Neuronal stem cell (in vitro differentiated cells): ENCODE data around the gene ARHGAP22.

Experiments
- DNase-seq: peaks from one replicate; pipeline ENCODE4 v3.0.0-alpha.2; 2013; ENCODE audit warnings: low spot score
- H2AFZ ChIP-seq: one replicate; pipeline ENCODE4 v1.6.1; 2013; ENCODE audit warnings: mild to moderate bottlenecking, low read length, inconsistent platforms
- H2AK5ac ChIP-seq: 2 replicates; pipeline ENCODE4 v1.6.1; 2013; ENCODE audit warnings: low read depth, mild to moderate bottlenecking, inconsistent platforms, low read length, moderate library complexity, mixed read lengths
- H2BK120ac ChIP-seq: 2 replicates; pipeline ENCODE4 v1.6.1; 2013; ENCODE audit warnings: low read depth, mild to moderate bottlenecking, inconsistent platforms, low read length, moderate library complexity, mixed read lengths
- H2BK12ac ChIP-seq: one replicate; pipeline ENCODE4 v1.6.1; 2013; ENCODE audit warnings: low read length, inconsistent platforms
- H2BK15ac ChIP-seq: 2 replicates; pipeline ENCODE4 v1.6.1; 2013; ENCODE audit warnings: mild to moderate bottlenecking, low read length, inconsistent platforms, mixed read lengths
- H2BK5ac ChIP-seq: one replicate; pipeline ENCODE4 v1.6.1; 2013; ENCODE audit warnings: inconsistent platforms, mild to moderate bottlenecking, low read length, moderate library complexity
- H3K14ac ChIP-seq: one replicate; pipeline ENCODE4 v1.6.1; 2013; ENCODE audit warnings: low read length, inconsistent platforms
- H3K18ac ChIP-seq: 2 replicates; pipeline ENCODE4 v1.6.1; 2013; ENCODE audit warnings: low read length, inconsistent platforms
- H3K23ac ChIP-seq: 2 replicates; pipeline ENCODE4 v1.6.1; 2013; ENCODE audit warnings: low read depth, mild to moderate bottlenecking, mixed read lengths, low read length, inconsistent platforms; ENCODE audit not compliant: poor library complexity
- H3K27ac ChIP-seq: replicated peaks from 3 replicates; pipeline ENCODE4 v1.5.1; 2013; ENCODE audit warnings: low read length, inconsistent platforms
- H3K27me3 ChIP-seq, 3 experiments: 2 replicates each; pipeline ENCODE4 v1.6.1; 2013; ENCODE audit warnings: low read length in 3 of 3, mild to moderate bottlenecking in 2 of 3, inconsistent platforms in 1 of 3, low read depth in 1 of 3, mixed read lengths in 1 of 3, moderate library complexity in 1 of 3; ENCODE audit not compliant: control insufficient read depth in 3 of 3, insufficient read depth in 3 of 3
- H3K36me3 ChIP-seq, 2 donors: replicated peaks in 1 of 2; 2 replicates each; pipeline ENCODE4 v1.6.1; 2013; ENCODE audit warnings: low read length in 2 of 2; ENCODE audit not compliant: control insufficient read depth in 2 of 2, insufficient read depth in 2 of 2
- H3K4ac ChIP-seq: 2 replicates; pipeline ENCODE4 v1.6.1; 2013; ENCODE audit warnings: inconsistent platforms, mild to moderate bottlenecking, low read length, moderate library complexity
- H3K4me1 ChIP-seq, 2 donors: 1 replicate in 1 of 2; 2 replicates in 1 of 2; pipeline ENCODE4 v1.6.1; 2013; ENCODE audit warnings: low read length in 2 of 2, low read depth in 1 of 2; ENCODE audit not compliant: control insufficient read depth in 2 of 2, insufficient read depth in 1 of 2
- H3K4me2 ChIP-seq: one replicate; pipeline ENCODE4 v1.6.1; 2013; ENCODE audit warnings: mild to moderate bottlenecking, low read length, inconsistent platforms; ENCODE audit not compliant: insufficient read depth, poor library complexity, severe bottlenecking
- H3K4me3 ChIP-seq, 2 donors: 2 replicates each; pipeline ENCODE4 v1.5.1; 2013; ENCODE audit warnings: low read length in 2 of 2, mild to moderate bottlenecking in 2 of 2, inconsistent platforms in 1 of 2, moderate library complexity in 1 of 2
- H3K79me1 ChIP-seq: one replicate; pipeline ENCODE4 v1.6.1; 2013; ENCODE audit warnings: low read depth, mild to moderate bottlenecking, inconsistent platforms, low read length, moderate library complexity
- H3K9ac ChIP-seq: one replicate; pipeline ENCODE4 v1.6.1; 2013; ENCODE audit warnings: mild to moderate bottlenecking, low read depth, low read length, inconsistent platforms; ENCODE audit not compliant: poor library complexity
- H3K9me3 ChIP-seq, 2 donors: replicated peaks in 1 of 2; 2 replicates each; pipeline versions ENCODE3 to v1.6.1; 2013; ENCODE audit warnings: low read length in 2 of 2, mild to moderate bottlenecking in 2 of 2, inconsistent platforms in 1 of 2, low read depth in 1 of 2, mixed read lengths in 1 of 2, moderate library complexity in 1 of 2; ENCODE audit not compliant: control insufficient read depth in 2 of 2, insufficient read depth in 1 of 2
- H4K8ac ChIP-seq: one replicate; pipeline ENCODE4 v1.6.1; 2013; ENCODE audit warnings: low read depth, mild to moderate bottlenecking, inconsistent platforms, low read length, moderate library complexity
- H4K91ac ChIP-seq: one replicate; pipeline ENCODE4 v1.6.1; 2013; ENCODE audit warnings: low read length, low read depth, mild to moderate bottlenecking, inconsistent platforms; ENCODE audit not compliant: poor library complexity
- WGBS, 2 donors: extraction: QIAGEN DNeasy Blood & Tissue Kit; methylation state at CpG; one replicate each; pipeline ENCODE4 v1.1.7; 2013; ENCODE audit warnings: missing lambda C conversion rate in 2 of 2, mixed read lengths in 1 of 2; ENCODE audit not compliant: insufficient read length in 2 of 2, insufficient replicate concordance in 1 of 2; ENCODE audit errors: extremely low coverage in 2 of 2; 5-methylcytosine and 5-hydroxymethylcytosine counted together

The ARHGAP22 gene

GRCh38 chr10:48620719-48621118 is 15.8 kb upstream of the ARHGAP22 start:
- no peaks in the 10 kb centered on the region for H3K9me3 ChIP-seq
- no peak overlapping the region for H4K91ac ChIP-seq
- no peak overlapping the region for H3K4me2 ChIP-seq
- H3K9ac ChIP-seq, result no peak overlapping the region
- H3K14ac ChIP-seq, result no peak overlapping the region
- no peak overlapping the region for H4K8ac ChIP-seq
- no peak overlapping the region for H2BK15ac ChIP-seq
- no peaks in the 10 kb centered on the region for H3K79me1 ChIP-seq
- no peak overlapping the region for H3K18ac ChIP-seq
- no peak overlapping the region for H2AFZ ChIP-seq
- no peaks in the 10 kb centered on the region for H3K27me3 ChIP-seq
- no peak overlapping the region for H2BK5ac ChIP-seq
- no peak for DNase-seq
- WGBS, 2 donors, result no CpG with 5 or more reads among the region's 2 CpGs
- no peaks in the 10 kb centered on the region for H3K4me1 ChIP-seq
- H3K27ac ChIP-seq, result no peak overlapping the region
- H3K4ac ChIP-seq, result no peak overlapping the region
- no peak overlapping the region for H2BK120ac ChIP-seq
- no peaks in the 10 kb centered on the region for H3K36me3 ChIP-seq
- no peak overlapping the region for H3K4me3 ChIP-seq
- no peak overlapping the region for H2AK5ac ChIP-seq
- H2BK12ac ChIP-seq, result no peak overlapping the region
- no peak overlapping the region for H3K23ac ChIP-seq

GRCh38 chr10:48616436-48616835 is 11.6 kb upstream of the ARHGAP22 start:
- no peak overlapping the region for H2BK15ac ChIP-seq
- H2BK12ac ChIP-seq, result no peak overlapping the region
- no peak overlapping the region for H3K27ac ChIP-seq
- H3K18ac ChIP-seq, result no peak overlapping the region
- no peak overlapping the region for H3K23ac ChIP-seq
- no CpG with 5 or more reads among the region's 1 CpG for WGBS, 2 donors
- no peak overlapping the region for H4K91ac ChIP-seq
- no peak overlapping the region for H3K4me2 ChIP-seq
- no peaks in the 10 kb centered on the region for H3K79me1 ChIP-seq
- no peak overlapping the region for H3K4ac ChIP-seq
- no peak overlapping the region for H3K14ac ChIP-seq
- H3K36me3 ChIP-seq, result no peaks in the 10 kb centered on the region
- H2BK120ac ChIP-seq, result no peak overlapping the region
- no peak overlapping the region for H3K4me3 ChIP-seq
- no peak overlapping the region for H2AK5ac ChIP-seq
- no peak for DNase-seq
- H3K9me3 ChIP-seq, result no peaks in the 10 kb centered on the region
- no peak overlapping the region for H4K8ac ChIP-seq
- H3K9ac ChIP-seq, result no peak overlapping the region
- no peaks in the 10 kb centered on the region for H3K27me3 ChIP-seq
- no peaks in the 10 kb centered on the region for H3K4me1 ChIP-seq
- no peak overlapping the region for H2BK5ac ChIP-seq
- H2AFZ ChIP-seq, result no peak overlapping the region

GRCh38 chr10:48614481-48615390 is 9.9 kb upstream of the ARHGAP22 start:
- Histone ChIP-seq H3K23ac (no peak overlapping the region), H3K36me3 (no peaks in the 10 kb centered on the region), H3K4ac (no peak overlapping the region), H3K18ac (no peak overlapping the region), H4K91ac (no peak overlapping the region), H3K9me3 (no peaks in the 10 kb centered on the region), H3K9ac (no peak overlapping the region), H3K4me3 (no peak overlapping the region), H3K27ac (no peak overlapping the region), H2AK5ac (no peak overlapping the region), H2AFZ (no peak overlapping the region), H4K8ac (no peak overlapping the region), H2BK5ac (no peak overlapping the region), H2BK12ac (no peak overlapping the region), H3K14ac (no peak overlapping the region), H3K27me3 (no peaks in the 10 kb centered on the region), H2BK120ac (no peak overlapping the region), H3K4me1 (peaks cover 0 to 2% of the 10 kb centered on the region in 2 donors), H3K4me2 (no peak overlapping the region), H3K79me1 (no peaks in the 10 kb centered on the region), H2BK15ac (no peak overlapping the region)
- DNase-seq, result no peak
- no CpG with 5 or more reads among the region's 2 CpGs for WGBS, 2 donors

GRCh38 chr10:48613016-48613415 is 8.1 kb upstream of the ARHGAP22 start:
- no peak overlapping the region for H3K18ac ChIP-seq
- no peak overlapping the region for H4K8ac ChIP-seq
- no peak overlapping the region for H3K14ac ChIP-seq
- H3K4me1 ChIP-seq, result peaks cover 0 to 2% of the 10 kb centered on the region in 2 donors
- no peaks in the 10 kb centered on the region for H3K79me1 ChIP-seq
- no peaks in the 10 kb centered on the region for H3K9me3 ChIP-seq
- H2BK12ac ChIP-seq, result no peak overlapping the region
- H3K9ac ChIP-seq, result no peak overlapping the region
- H4K91ac ChIP-seq, result no peak overlapping the region
- H3K23ac ChIP-seq, result no peak overlapping the region
- no peak overlapping the region for H3K4me2 ChIP-seq
- no peaks in the 10 kb centered on the region for H3K27me3 ChIP-seq
- H3K4me3 ChIP-seq, result no peak overlapping the region
- no peak overlapping the region for H2BK15ac ChIP-seq
- no peak overlapping the region for H2AFZ ChIP-seq
- H2AK5ac ChIP-seq, result no peak overlapping the region
- H3K27ac ChIP-seq, result no peak overlapping the region
- DNase-seq, result no peak
- H3K36me3 ChIP-seq, result no peaks in the 10 kb centered on the region
- no peak overlapping the region for H2BK120ac ChIP-seq
- no CpG with 5 or more reads among the region's 2 CpGs for WGBS, 2 donors
- no peak overlapping the region for H3K4ac ChIP-seq
- H2BK5ac ChIP-seq, result no peak overlapping the region
